Lung (tissue), 12 donors: Measurements from ENCODE around the gene LRP4. TPM values are rescaled to one million over a fixed set of nuclear protein-coding genes. Genes with fewer than 3 reads are reported as not detected.

Experiments used
- ATAC-seq: fragments of 200-7000 bp; cut with Tn5 transposase; one replicate; pipeline ENCODE4 v1.9.1; 2020; ENCODE audit warnings: moderate number of reproducible peaks; ENCODE audit not compliant: insufficient read depth, low FRiP score
- DNase-seq, 3 donors: peaks; one replicate each; pipeline ENCODE4 v3.0.0-alpha.2; 2013 to 2017
- H3K27ac ChIP-seq, 2 donors: one replicate each; pipeline ENCODE4 v1.5.1; 2013; ENCODE audit warnings: mild to moderate bottlenecking in 2 of 2, moderate library complexity in 2 of 2, control low read depth in 1 of 2, inconsistent platforms in 1 of 2, low read depth in 1 of 2, low read length in 1 of 2
- H3K27me3 ChIP-seq, 3 donors: one replicate each; pipeline ENCODE4 v1.5.1; 2013; ENCODE audit warnings: low read length in 2 of 3; ENCODE audit not compliant: control insufficient read depth in 3 of 3, insufficient read depth in 3 of 3
- H3K36me3 ChIP-seq, 4 donors: one replicate each; pipeline ENCODE4 v1.5.1; 2013; ENCODE audit warnings: low read length in 4 of 4, mild to moderate bottlenecking in 1 of 4, moderate library complexity in 1 of 4; ENCODE audit not compliant: control insufficient read depth in 4 of 4, insufficient read depth in 4 of 4
- H3K4me1 ChIP-seq, 5 donors: one replicate each; pipeline ENCODE4 v1.5.1; 2013; ENCODE audit warnings: low read length in 5 of 5, mild to moderate bottlenecking in 2 of 5, moderate library complexity in 1 of 5; ENCODE audit not compliant: control insufficient read depth in 5 of 5, insufficient read depth in 5 of 5
- H3K4me3 ChIP-seq: one replicate; pipeline ENCODE4 v1.5.1; 2013; ENCODE audit warnings: mild to moderate bottlenecking, control low read depth, moderate library complexity
- H3K9ac ChIP-seq, 2 donors: one replicate each; pipeline ENCODE4 v1.5.1; 2013; ENCODE audit warnings: low read length in 2 of 2, control low read depth in 1 of 2; ENCODE audit not compliant: insufficient read depth in 1 of 2
- H3K9me3 ChIP-seq, 4 donors: one replicate each; pipeline ENCODE4 v1.5.1; 2013; ENCODE audit warnings: low read length in 3 of 4, mild to moderate bottlenecking in 1 of 4, moderate library complexity in 1 of 4; ENCODE audit not compliant: control insufficient read depth in 4 of 4, insufficient read depth in 3 of 4
- WGBS, 2 donors: extraction: QIAGEN DNeasy Blood & Tissue Kit; methylation state at CpG; one replicate each; pipeline ENCODE4 v1.1.7; 2013; 5-methylcytosine and 5-hydroxymethylcytosine counted together
- polyA plus RNA-seq, 2 donors: library from polyadenylated mRNA; stranded (reverse); fragments of 200-250 nt; gene quantifications; one replicate each; pipeline ENCODE4 v1.2.1, GENCODE V29; 2013
- total RNA-seq, 2 donors: library from RNA; depleted of rRNA in 1 of 2; stranded (reverse); fragments of >200 nt in 1 of 2; gene quantifications; one replicate each; pipeline ENCODE4 v1.2.1, GENCODE V29; 2014 to 2021
- TF ChIP-seq, protein P1 (sequence below): IDR thresholded peaks from 2 replicates; pipeline ENCODE4 v1.5.1; 2012; ENCODE audit warnings: mild to moderate bottlenecking; ENCODE audit errors: control extremely low read depth, extremely low read depth
- donor health status: control.
- donor health status: control.
- donor health status: Bipolar disorder and iron deficiency.
- donor health status: healthy.
- donor health status: DM: yes; HTN: yes; CAD: no.

The LRP4 gene
- total and polyA plus RNA-seq, 4 donors, result 1.0 to 30.8 (median 2.9) TPM

DNA sequence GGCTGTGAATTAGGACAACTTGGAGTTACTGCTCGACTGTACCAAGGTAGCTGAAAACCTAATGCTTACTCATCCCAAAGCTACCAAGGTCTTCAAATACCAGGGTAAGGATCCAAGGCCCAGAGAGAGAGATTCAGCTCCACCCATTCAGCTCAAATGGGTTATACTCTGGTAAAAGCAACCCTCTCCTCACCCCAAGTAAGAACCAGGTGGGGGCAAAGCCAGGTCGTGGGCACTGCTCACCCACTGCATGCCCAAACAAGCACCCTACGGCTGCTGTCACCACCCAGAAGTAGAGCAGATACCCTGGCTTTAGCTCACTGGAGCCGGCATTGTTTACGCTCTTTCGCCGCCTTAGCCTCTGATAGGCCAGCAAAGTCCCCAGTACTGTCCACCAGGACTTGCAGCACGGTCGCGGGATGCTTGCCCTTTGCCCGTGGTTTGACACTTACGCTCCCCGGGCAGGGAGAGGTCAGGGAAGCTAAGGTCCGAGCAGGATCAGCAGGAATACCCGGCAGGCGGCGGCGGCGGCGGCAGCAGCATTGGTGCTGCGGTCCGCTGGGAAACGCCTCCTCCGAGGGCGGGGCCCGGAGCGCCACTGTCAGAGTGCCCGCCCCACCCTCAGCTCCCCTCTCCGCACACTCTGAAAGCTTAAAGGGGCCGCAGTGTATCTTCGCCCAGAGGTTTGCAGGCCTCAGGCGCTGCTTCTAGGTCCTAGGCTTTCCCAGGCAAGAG, 91.9 kb downstream of the LRP4 start:
- DNase-seq (peak; percentile 83 to 85 (median 83)), ATAC-seq (peak; percentile 96)
- Histone ChIP-seq H3K27me3 (no peaks in the 10 kb centered on the region), H3K27ac (peak overlapping the region; percentile 84 to 85), H3K9ac (peak overlapping the region; percentile 22 to 54), H3K36me3 (no peaks in the 10 kb centered on the region), H3K4me1 (peaks cover 1 to 31% (median 16%) of the 10 kb centered on the region in 5 donors), H3K9me3 (no peaks in the 10 kb centered on the region), H3K4me3 (peak overlapping the region; percentile 81)
- TF ChIP-seq, protein P1, sequence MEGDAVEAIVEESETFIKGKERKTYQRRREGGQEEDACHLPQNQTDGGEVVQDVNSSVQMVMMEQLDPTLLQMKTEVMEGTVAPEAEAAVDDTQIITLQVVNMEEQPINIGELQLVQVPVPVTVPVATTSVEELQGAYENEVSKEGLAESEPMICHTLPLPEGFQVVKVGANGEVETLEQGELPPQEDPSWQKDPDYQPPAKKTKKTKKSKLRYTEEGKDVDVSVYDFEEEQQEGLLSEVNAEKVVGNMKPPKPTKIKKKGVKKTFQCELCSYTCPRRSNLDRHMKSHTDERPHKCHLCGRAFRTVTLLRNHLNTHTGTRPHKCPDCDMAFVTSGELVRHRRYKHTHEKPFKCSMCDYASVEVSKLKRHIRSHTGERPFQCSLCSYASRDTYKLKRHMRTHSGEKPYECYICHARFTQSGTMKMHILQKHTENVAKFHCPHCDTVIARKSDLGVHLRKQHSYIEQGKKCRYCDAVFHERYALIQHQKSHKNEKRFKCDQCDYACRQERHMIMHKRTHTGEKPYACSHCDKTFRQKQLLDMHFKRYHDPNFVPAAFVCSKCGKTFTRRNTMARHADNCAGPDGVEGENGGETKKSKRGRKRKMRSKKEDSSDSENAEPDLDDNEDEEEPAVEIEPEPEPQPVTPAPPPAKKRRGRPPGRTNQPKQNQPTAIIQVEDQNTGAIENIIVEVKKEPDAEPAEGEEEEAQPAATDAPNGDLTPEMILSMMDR, result peak; percentile 8
- WGBS, 2 donors, result 1 to 4% methylated on average over 32 of the region's 32 CpGs

DNA sequence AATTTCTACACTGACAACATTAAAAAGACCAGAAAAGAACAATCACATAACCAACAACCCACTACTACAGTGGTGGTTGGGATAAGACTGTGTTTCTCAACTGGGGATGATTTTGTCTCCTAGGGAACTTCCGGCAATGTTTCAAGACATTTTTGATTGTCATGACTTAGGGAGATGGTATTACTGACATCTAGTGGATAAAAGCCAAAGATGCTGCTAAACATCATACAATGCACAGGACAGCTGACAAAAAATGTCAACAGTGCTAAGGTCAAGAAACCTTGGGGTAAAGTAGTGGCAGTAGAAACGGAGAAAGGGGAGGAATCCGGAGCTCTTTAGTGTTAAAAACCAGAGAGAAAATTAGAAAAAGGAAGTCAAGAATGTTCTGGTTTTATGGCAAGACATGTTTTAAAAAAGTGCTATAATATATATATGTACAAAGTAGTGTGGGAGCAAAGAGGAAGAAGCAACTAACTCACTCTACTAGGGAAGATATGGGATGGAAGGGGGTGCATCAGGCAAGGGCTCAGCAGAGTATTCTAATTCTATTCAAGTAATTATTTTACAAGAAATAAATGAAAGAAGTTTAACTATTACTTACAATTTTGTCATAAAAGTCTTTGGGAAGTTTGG, 109.4 kb downstream of the LRP4 start:
- Histone ChIP-seq H3K9me3 (no peaks in the 10 kb centered on the region), H3K4me3 (no peak overlapping the region), H3K9ac (no peak overlapping the region), H3K27ac (no peak overlapping the region), H3K36me3 (peaks cover 7 to 30% (median 22%) of the 10 kb centered on the region in 4 donors), H3K4me1 (no peaks in the 10 kb centered on the region), H3K27me3 (no peaks in the 10 kb centered on the region)
- ATAC-seq, result no peak
- TF ChIP-seq, protein P1, result no peak
- 42 to 75% methylated on average over 3 of the region's 3 CpGs for WGBS, 2 donors
- peak in 1 of 3 donors; percentile 10 for DNase-seq

Other genes with a start within 250 kb of the LRP4 start
- 10 to 100 TPM; 41.5 to 87.9 TPM for gene ARHGAP1, start 217.9 kb downstream of the LRP4 start, total RNA-seq
- 10 to 100 TPM; 23.3 to 31.7 TPM for gene ARHGAP1, start 217.9 kb downstream of the LRP4 start, polyA plus RNA-seq
- gene ZNF408, start 217.5 kb downstream of the LRP4 start, total RNA-seq, result 10 to 100 TPM in 1 of 2 donors, 1 to 10 TPM in 1; 3.2 to 12.7 TPM
- 1 to 10 TPM; 5.8 to 7.9 TPM for gene ZNF408, start 217.5 kb downstream of the LRP4 start, polyA plus RNA-seq
- gene F2, start 199.3 kb downstream of the LRP4 start, total RNA-seq, result under 1 TPM; 0.26 to 0.40 TPM
- under 1 TPM in 1 of 2 donors, not detected in 1; 0.01 TPM for gene F2, start 199.3 kb downstream of the LRP4 start, polyA plus RNA-seq
- gene CKAP5, start 72.3 kb downstream of the LRP4 start, total RNA-seq, result 10 to 100 TPM; 50.0 to 76.7 TPM
- gene CKAP5, start 72.3 kb downstream of the LRP4 start, polyA plus RNA-seq, result 10 to 100 TPM in 1 of 2 donors, 1 to 10 TPM in 1; 5.7 to 14.4 TPM
- gene CSTPP1, start 18.2 kb upstream of the LRP4 start, total RNA-seq, result 10 to 100 TPM; 41.3 to 45.8 TPM
- 10 to 100 TPM; 26.0 to 27.5 TPM for gene CSTPP1, start 18.2 kb upstream of the LRP4 start, polyA plus RNA-seq